IPS DF 19.7 (cell line): Measurements from ENCODE around the gene TUBA1B.
"Not testable (repeated sequence)": the region's sequence is repeated elsewhere in the genome, so short reads cannot be mapped to it uniquely, and the experiment has no call there.

ENCODE experiments used
- DNase-seq: peaks from one replicate; pipeline ENCODE4 v3.0.0-alpha.2; 2013; ENCODE audit warnings: low read depth, low spot score

TUBA1B gene

GRCh38 chr12:49131051-49131893 lies at the start of gene TUBA1B:
TSS of gene TUBA1B (minus strand) at chr12:49131395. CDS start at chr12:49131300, 95 bp downstream.
- peak; percentile 45 for DNase-seq

GRCh38 chr12:49174218-49174617 lies 43.0 kb upstream of the TUBA1B start:
- DNase-seq = no peak

- no peak for DNase-seq
Observed at GRCh38 chr12:49170924-49171323, 39.7 kb upstream of the TUBA1B start.

GRCh38 chr12:49165114-49165513 lies 33.9 kb upstream of the TUBA1B start:
- no peak for DNase-seq

GRCh38 chr12:49161901-49162300 lies 30.7 kb upstream of the TUBA1B start:
- not testable (repeated sequence) for DNase-seq

- no peak for DNase-seq
Observed at GRCh38 chr12:49161092-49161795, 30.0 kb upstream of the TUBA1B start.

- no peak for DNase-seq
Observed at GRCh38 chr12:49160399-49160798, 29.2 kb upstream of the TUBA1B start.

- DNase-seq = no peak
Observed at GRCh38 chr12:49154221-49154620, 23.0 kb upstream of the TUBA1B start.

GRCh38 chr12:49147384-49147783 lies 16.2 kb upstream of the TUBA1B start:
- no peak for DNase-seq

GRCh38 chr12:49146406-49146805 lies 15.2 kb upstream of the TUBA1B start:
- DNase-seq = no peak

GRCh38 chr12:49144384-49144783 lies 13.2 kb upstream of the TUBA1B start:
- DNase-seq = no peak

GRCh38 chr12:49138999-49139398 lies 7.8 kb upstream of the TUBA1B start:
- no peak for DNase-seq

- DNase-seq = no peak
Observed at GRCh38 chr12:49138587-49138986, 7.4 kb upstream of the TUBA1B start.

GRCh38 chr12:49137476-49137875 lies 6.3 kb upstream of the TUBA1B start:
- no peak for DNase-seq

GRCh38 chr12:49136997-49137396 lies 5.8 kb upstream of the TUBA1B start:
- not testable (repeated sequence) for DNase-seq

- no peak for DNase-seq
Observed at GRCh38 chr12:49133590-49133989, 2.4 kb upstream of the TUBA1B start.

- DNase-seq = no peak
Observed at GRCh38 chr12:49133014-49133413, 1.8 kb upstream of the TUBA1B start.

GRCh38 chr12:49131894-49132461 lies 783 bp upstream of the TUBA1B start:
- no peak for DNase-seq

- DNase-seq = peak; percentile 69
Observed at GRCh38 chr12:49130151-49131050, 794 bp downstream of the TUBA1B start.

GRCh38 chr12:49129332-49130150 lies 1.7 kb downstream of the TUBA1B start:
- DNase-seq = no peak

GRCh38 chr12:49127971-49128370 lies 3.2 kb downstream of the TUBA1B start:
- not testable (repeated sequence) for DNase-seq
